GM18511 (cell line): ENCODE data around the gene CSRP3.

Source experiments
- ATAC-seq: cut with Tn5 transposase; IDR thresholded peaks from one replicate; pipeline ENCODE4 v1.9.1; 2021; ENCODE audit warnings: mild to moderate bottlenecking, moderate library complexity; ENCODE audit not compliant: unreplicated experiment

CSRP3 gene

DNA sequence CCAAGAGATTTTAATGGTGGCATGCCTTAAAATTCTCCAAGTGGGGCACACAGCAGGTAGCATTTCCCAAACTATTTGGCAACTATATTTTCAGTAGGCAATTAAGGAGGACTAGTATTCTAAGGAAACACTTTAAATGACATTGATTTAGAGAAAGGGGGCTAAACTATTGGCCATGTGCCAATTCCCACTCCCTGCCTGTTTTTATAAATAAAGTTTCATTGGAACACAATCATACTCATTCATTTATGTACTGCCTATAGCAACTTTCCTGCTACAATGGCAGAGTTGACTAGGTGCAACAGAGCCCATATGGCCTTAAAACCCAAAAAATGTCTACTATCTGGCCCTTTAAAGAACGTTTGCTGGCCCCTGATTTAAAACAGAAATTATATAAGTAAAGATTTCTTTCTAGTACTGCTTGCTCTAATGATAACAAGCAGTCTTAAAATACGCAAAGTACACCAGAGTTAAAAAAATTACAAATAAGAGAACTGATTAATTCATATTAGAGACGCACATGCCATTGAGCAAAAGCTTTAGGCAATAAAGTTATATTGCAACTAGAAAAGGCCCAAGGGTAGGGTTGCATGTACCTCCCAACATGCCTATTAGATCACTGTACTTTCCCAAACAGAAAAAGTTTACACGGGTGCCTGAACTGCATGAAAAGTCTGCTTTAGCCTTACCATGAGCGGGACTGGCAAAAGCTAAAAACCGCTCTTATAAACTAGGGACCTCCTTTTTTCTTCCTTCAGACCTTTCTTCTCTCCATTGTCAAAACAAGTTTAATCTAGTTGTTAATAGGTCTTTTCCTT is 24.8 kb upstream of the CSRP3 start:
- no peak for ATAC-seq

GRCh38 chr11:19225581-19225980 is 23.8 kb upstream of the CSRP3 start:
- ATAC-seq: no peak

DNA sequence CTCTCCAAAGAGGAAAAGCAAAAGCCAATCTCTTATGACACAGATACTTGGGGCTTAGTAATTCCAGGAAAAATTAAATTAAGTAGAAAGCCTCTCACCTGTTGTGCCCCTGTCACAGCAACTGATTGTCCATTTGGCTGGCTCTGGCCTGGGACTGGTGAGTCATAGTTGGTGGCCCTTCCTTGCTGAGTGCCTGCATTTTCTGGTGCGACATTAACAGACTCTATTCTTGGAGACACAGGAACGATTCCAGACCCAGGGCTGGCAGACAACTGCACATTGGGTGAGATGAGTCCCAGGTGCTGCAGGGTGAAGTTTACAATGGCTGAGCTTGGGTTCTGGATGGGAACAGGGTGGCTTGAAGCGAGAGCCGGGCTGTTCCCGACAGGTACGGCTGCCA is 23.3 kb upstream of the CSRP3 start:
- ATAC-seq: no peak

GRCh38 chr11:19220903-19221724 is 19.3 kb upstream of the CSRP3 start:
- no peak for ATAC-seq

- no peak for ATAC-seq
These were observed 17.1 kb upstream of the CSRP3 start for GRCh38 chr11:19218786-19219460.

GRCh38 chr11:19218216-19218615 is 16.4 kb upstream of the CSRP3 start:
- no peak for ATAC-seq

DNA sequence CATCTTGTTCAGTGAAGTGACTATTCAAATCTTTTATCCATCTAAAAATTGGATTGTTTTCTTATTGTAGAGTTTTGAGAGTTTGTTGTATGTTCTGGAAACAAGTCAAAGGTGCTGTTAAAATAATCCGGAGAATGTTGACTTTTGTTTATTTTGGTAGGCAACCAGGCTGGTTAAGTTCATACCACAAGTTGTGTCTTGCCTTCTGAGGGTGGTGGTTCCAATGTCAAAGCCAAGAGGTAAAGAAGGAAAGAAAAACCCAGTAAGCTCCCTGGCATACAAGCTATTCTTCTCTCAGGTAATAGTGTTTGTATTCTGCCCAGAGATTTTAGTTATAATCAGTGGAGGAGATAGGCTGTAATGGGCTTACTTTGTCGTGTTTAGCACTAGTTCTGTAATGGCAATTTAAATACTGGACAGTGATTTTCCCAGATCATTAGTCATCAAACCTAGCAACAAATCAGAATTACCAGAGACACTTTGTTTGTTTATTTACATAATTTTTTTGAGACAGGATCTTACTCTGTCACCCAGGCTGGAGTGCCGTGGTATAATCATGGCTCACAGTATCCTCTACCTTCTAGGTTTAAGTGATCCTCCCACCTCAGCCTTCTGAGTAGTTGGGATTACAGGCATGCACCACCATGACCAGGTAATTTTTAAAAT is 15.1 kb upstream of the CSRP3 start:
- no peak for ATAC-seq

- no peak for ATAC-seq
These were observed 14.2 kb upstream of the CSRP3 start for GRCh38 chr11:19216021-19216420.

DNA sequence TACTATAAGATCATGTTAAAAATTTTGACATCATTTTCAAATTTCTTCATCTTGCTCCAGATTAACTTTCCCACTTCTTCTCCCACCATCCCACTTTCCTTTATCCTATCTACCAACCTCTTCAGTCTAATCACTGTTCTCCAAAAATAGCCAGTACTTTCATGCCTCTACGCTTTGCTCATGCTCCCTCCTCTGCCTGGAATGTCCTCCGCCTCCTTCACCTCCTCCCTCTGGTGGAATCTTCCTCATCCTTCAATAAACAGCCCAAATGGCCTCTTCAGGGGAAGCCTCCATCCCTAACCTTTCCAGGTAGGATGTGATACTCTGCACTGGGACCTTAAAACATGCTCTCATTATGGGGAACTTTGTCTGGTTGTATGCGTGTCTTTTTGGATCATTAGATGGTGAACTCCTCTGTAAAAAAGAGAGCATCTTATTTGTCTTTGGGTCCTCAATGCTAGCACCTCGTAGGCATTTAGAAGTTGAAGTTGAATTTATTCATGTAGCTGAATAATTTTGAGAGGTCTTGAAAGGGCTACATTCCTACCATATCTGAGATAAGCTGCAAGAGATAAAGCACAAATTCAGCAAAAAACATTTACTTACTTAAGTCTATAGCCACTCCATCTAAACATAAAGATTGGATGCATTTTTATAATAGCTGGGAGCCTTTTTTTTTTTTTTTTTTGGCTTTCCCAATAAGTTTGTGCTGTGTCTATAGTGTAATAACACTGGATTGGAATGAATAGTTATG is 8.0 kb upstream of the CSRP3 start:
- ATAC-seq: no peak

- no peak for ATAC-seq
These were observed 7.3 kb upstream of the CSRP3 start for GRCh38 chr11:19208959-19209546.

DNA sequence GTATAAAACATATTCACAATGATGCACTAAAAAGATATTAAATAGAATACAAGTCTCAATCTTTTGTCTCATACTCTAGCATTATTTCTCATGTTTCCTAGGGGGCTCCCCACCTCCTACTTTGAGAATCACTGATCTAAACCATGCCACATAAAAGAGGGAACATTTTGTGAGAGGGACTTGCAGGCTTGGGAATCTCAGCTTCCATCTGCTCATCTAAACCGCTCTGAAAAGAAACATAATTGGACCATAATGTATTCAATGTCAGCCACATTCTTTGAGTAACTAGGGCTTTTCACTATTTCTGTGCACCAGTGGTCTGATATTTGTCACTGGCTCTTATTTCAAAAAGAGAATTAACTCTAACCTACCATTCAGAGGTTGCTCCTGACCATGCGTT is 6.4 kb upstream of the CSRP3 start:
- no peak for ATAC-seq

- ATAC-seq: no peak
These were observed 3.1 kb upstream of the CSRP3 start for GRCh38 chr11:19204836-19205235.

GRCh38 chr11:19200410-19201201 is 1.2 kb downstream of the CSRP3 start:
- ATAC-seq: peak; percentile 50

- no peak for ATAC-seq
These were observed 2.0 kb downstream of the CSRP3 start for GRCh38 chr11:19199771-19200170.

GRCh38 chr11:19199048-19199447 is 2.7 kb downstream of the CSRP3 start:
- ATAC-seq: no peak

- ATAC-seq: no peak
These were observed 5.4 kb downstream of the CSRP3 start for GRCh38 chr11:19196432-19196831.

DNA sequence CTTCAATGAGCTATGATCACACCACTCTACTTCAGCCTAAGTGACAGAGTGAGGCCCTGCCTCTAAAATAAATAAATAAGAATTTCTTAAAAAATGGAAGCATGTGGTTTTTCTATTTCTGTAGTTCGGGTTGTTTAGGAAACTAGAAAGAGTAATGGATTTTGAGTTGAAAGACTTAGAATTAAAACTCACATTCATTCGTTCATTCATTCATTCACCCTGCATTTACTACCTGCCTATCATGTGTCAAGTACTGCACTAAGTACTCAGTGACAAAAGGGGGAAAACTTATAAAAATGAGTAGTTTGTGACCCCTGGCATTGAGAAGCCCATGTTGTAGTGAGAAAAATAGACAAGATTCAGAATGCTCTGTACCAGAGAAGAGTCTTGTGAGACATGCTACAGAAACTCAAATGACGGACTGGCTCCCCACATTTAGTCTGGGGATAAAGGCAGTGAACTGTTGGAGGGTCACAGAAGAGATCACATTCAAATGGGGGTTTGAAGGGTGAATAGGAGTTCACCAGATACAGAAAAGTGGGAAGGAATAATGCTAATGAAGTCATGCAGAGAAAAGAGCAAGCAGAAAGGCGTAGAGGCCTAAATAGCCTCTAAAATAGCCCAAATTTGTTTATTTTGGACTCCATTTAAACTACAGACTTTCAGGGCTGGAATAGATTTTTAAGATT is 7.0 kb downstream of the CSRP3 start:
- ATAC-seq: no peak

GRCh38 chr11:19193916-19194315 is 7.9 kb downstream of the CSRP3 start:
- ATAC-seq: no peak
